A673 (cell line): ENCODE measurements around the gene SOX1.

Experiments
- EZH2 ChIP-seq: fragments of 200-600 bp; sonication (generic); IDR thresholded peaks from 2 replicates; pipeline ENCODE4 v1.6.1; 2017; ENCODE audit warnings: borderline replicate concordance, low read depth, mild to moderate bottlenecking, mixed read lengths, antibody characterized with exemption, low read length; ENCODE audit not compliant: poor library complexity, severe bottlenecking
- TF ChIP-seq, protein P1 (sequence below): fragments of 300-800, 200-600 bp; sonication (generic); conservative IDR thresholded peaks from 2 replicates; pipeline ENCODE4 v1.5.1; 2017; ENCODE audit warnings: low read depth, mild to moderate bottlenecking, antibody characterized with exemption, low read length, moderate library complexity, mixed read lengths

DNA sequence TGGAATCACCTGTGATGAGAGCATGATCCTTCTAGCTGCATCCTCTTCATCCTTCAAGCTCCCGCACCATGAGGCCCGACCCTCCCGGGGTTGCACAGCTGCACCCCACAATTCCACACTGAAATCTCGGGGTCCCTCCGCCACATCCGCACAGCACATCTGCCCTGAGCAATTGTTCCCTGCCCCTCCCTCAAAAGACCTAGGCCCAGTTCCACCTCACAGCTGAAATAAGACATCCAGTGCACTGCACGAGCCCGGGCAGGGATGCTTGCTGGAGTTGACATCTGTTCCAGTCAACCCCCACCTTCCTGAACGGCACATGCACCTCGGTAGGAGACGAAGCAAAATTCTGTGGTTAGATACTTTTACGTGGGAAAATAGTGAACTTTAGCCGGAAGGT is 14.7 kb upstream of the SOX1 start:
- TF ChIP-seq, protein P1, sequence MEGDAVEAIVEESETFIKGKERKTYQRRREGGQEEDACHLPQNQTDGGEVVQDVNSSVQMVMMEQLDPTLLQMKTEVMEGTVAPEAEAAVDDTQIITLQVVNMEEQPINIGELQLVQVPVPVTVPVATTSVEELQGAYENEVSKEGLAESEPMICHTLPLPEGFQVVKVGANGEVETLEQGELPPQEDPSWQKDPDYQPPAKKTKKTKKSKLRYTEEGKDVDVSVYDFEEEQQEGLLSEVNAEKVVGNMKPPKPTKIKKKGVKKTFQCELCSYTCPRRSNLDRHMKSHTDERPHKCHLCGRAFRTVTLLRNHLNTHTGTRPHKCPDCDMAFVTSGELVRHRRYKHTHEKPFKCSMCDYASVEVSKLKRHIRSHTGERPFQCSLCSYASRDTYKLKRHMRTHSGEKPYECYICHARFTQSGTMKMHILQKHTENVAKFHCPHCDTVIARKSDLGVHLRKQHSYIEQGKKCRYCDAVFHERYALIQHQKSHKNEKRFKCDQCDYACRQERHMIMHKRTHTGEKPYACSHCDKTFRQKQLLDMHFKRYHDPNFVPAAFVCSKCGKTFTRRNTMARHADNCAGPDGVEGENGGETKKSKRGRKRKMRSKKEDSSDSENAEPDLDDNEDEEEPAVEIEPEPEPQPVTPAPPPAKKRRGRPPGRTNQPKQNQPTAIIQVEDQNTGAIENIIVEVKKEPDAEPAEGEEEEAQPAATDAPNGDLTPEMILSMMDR, result no peak
- TF ChIP-seq EZH2, result no peak
